Measurements from ENCODE around the gene XRCC5. TPM values are rescaled to one million over a fixed set of nuclear protein-coding genes. Genes with fewer than 3 reads are reported as not detected.
"Not testable (repeated sequence)": the region's sequence is repeated elsewhere in the genome, so short reads cannot be mapped to it uniquely, and the experiment has no call there.

XRCC5 gene
- total RNA-seq, 1 experiment from 2014 or later, result 224 TPM

DNA sequence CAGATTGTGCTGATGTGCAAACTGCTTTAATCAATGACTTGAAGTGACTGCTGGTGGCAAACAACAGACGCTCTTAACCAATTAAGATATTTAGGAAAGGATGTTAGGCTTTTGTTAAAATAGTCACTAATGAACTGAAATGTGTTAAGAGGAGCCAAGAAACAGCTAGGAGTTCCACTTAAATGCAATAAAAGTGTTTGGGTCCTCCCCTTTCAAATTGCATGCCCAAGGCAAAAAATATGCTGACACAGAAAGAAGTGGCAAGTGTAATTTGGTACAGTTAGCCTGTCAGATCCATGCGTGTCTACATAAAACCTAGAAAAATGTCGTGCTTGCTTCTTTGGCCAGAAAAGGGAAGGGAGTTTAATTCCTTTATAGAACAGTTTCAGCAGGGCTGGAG is 61.9 kb downstream of the XRCC5 start:
- no peak for DNase-seq (ENCODE audit: low read depth)
- in situ Hi-C loops (cut with HindIII; ENCODE audit: low pct_unique_long_range_greater_than_20kb, low sequenced_read_pairs), result no loop called here

DNA sequence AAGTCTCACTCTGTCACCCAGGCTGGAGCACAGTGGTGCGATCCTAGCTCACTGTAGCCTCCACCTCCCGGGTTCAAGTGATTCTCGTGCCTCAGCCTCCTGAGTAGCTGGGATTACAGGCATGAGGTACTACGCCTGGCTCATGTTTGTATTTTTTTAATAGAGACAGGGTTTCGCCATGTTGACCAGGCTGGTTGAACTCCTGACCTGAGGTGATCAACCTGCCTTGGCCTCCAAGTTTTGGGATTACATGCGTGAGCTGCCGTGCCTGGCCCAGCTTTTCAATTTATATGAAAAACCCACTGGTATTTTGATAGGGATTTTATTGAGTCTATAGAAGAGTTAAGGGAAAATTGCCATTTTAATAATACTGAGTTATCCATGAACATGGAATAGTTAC is 63.3 kb downstream of the XRCC5 start:
- in situ Hi-C loops (cut with HindIII; ENCODE audit: low pct_unique_long_range_greater_than_20kb, low sequenced_read_pairs), result no loop called here
- no peak for DNase-seq (ENCODE audit: low read depth)

DNA sequence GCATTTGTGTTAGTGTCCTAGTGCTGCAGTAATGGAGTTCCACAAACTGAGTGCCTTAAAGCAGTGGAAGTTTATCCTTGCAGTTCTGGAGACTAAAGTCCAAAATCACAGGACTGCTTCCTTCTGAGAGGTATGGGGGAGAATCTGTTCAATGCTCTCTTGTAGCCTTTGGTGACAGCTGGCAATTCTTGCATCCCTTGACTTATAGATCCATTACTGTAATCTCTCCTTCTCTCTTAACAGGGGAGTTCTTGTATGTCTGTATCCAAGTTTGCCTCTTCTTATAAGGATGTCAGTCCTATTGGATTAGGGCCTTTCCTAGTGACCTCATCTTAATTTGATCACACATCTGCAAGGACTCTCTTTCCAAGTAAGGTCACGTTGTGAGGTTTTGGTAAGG is 69.9 kb downstream of the XRCC5 start:
- in situ Hi-C loops (cut with HindIII; ENCODE audit: low pct_unique_long_range_greater_than_20kb, low sequenced_read_pairs), result no loop called here
- no peak for DNase-seq (ENCODE audit: low read depth)

DNA sequence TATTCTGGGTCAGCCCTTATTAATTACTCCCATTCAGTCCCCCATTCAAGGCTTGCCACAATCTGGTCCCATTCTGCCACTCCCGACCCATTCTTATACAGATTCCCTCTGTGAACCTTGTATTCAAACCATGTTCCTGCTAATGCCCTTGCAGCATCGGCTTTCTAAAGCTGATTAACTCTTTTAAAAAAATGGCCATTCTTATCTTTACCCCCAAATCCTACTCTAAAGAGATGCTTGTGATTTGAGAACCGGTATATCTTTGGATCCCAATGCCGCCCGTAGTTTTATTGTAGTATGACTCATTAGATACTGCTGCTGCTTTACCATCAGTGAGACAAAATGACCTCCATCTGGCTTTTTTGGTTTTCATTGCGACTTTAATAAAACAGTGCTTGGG is 72.2 kb downstream of the XRCC5 start:
- in situ Hi-C loops (cut with HindIII; ENCODE audit: low pct_unique_long_range_greater_than_20kb, low sequenced_read_pairs), result no loop called here
- DNase-seq (ENCODE audit: low read depth), result no peak

DNA sequence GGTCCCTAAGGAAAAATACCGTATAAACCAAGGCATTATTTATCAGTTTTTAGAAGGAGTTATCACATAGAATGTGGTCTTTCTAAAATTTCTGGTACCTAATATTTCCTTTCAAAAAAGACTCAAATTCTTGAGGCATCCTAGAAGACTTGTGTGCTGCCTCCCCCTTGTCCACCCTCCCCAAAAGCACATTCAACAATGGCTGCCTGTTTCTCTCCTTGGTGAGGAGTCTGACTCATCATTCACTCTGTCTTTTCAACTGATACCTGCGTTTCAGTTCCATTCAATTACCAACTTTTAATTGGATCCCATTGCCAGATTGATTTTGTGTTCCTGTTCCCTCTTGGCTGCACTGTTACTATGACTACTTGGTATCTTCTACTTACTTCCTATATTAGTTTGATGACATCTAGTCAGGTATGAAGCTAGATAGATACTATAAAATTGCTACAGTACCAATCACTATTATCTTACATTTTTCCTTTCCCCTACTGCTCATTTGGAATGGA is 72.9 kb downstream of the XRCC5 start:
- DNase-seq (ENCODE audit: low read depth), result no peak
- in situ Hi-C loops (cut with HindIII; ENCODE audit: low pct_unique_long_range_greater_than_20kb, low sequenced_read_pairs), result no loop called here

DNA sequence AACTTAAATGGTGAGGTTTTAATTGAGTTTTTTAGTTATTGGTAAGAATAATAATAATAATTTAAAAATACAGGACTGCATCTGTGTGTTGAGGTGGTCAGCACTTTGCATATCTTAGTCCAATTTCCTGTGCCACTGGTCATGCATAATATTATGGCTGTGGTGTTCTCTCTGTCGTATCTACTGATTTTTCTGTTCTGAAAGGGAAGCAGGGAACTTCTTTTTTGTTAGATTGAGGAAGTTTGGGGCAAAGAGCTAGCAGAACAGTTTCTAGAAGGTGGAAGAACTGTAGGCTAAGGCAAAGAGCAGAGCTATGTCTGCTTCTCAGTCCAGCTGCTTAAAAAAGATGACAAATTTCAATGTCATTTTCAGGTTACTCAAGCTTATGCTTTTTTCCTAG is 74.3 kb downstream of the XRCC5 start:
- DNase-seq (ENCODE audit: low read depth), result no peak
- in situ Hi-C loops (cut with HindIII; ENCODE audit: low pct_unique_long_range_greater_than_20kb, low sequenced_read_pairs), result no loop called here

DNA sequence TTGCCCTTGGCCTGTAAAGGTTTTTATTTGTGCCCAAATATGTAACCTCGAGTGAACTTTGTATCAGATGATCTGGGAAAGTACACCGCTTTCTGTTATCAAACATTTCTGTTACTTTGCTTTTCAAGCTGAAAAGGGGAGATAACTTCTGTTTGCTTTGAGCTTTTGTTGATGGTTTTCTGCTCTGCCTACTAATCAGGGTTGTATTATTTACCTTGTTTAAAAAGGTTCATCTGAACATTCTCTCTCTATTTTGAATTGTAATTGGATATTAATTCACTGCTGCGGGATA is 79.4 kb downstream of the XRCC5 start:
- DNase-seq (ENCODE audit: low read depth), result no peak
- in situ Hi-C loops (cut with HindIII; ENCODE audit: low pct_unique_long_range_greater_than_20kb, low sequenced_read_pairs), result no loop called here

DNA sequence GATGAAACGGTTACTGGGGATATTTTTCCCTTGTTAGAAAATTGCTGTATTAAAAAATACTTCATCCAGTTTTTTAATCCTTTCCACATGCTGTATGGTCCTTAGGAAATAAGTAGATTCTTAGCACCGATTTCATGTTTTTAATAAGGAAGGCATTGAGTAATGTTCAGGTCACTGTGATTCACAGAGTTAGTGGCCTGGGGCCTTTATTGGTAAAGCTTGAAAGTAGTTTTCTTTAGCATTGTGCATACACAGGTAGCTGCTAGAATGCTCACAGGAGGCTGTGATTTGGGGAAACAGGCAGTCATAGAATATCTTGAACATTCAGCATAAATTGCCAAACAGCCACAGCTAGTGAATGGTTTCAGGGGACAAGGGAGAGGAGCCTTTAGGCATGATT is 79.8 kb downstream of the XRCC5 start:
- DNase-seq (ENCODE audit: low read depth), result no peak
- in situ Hi-C loops (cut with HindIII; ENCODE audit: low pct_unique_long_range_greater_than_20kb, low sequenced_read_pairs), result no loop called here

DNA sequence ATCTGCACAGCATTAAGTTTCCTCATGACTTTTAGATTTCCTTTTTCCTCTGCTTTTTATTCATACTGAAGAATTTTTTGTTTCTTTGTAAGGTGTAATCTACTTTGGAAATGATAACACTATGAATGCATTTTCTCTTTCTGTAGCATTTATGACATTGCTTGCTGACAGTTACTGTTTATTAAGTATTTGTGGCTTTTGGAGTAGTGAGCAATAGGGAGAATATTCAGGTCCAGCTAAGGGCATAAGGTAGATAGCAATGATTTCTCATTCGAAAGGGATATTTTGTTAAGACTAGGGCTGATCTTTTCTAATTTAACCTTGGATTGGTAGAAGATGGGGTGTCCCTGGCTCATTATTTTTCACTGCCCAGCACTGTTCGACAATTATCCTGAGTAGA is 80.3 kb downstream of the XRCC5 start:
- DNase-seq (ENCODE audit: low read depth), result no peak
- in situ Hi-C loops (cut with HindIII; ENCODE audit: low pct_unique_long_range_greater_than_20kb, low sequenced_read_pairs), result no loop called here

DNA sequence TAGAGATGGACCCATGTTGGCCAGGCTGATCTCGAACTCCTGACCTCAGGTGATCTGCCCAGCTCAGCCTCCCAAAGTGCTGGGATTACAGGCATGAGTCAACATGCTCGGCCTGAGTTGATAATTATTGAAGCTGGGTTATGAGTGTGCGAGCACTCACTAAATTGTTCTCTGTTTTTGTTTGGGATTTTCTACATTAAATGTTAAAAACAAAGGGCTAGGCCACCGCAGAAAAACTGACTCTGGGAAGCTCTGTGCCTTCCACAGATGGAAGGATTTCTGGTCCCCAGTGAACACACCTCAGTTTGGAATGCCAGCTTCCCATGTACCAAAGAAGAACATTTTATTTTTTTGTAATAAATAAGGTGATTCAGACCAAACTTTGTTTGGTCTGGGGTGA is 83.0 kb downstream of the XRCC5 start:
- DNase-seq (ENCODE audit: low read depth), result no peak
- in situ Hi-C loops (cut with HindIII; ENCODE audit: low pct_unique_long_range_greater_than_20kb, low sequenced_read_pairs), result no loop called here

DNA sequence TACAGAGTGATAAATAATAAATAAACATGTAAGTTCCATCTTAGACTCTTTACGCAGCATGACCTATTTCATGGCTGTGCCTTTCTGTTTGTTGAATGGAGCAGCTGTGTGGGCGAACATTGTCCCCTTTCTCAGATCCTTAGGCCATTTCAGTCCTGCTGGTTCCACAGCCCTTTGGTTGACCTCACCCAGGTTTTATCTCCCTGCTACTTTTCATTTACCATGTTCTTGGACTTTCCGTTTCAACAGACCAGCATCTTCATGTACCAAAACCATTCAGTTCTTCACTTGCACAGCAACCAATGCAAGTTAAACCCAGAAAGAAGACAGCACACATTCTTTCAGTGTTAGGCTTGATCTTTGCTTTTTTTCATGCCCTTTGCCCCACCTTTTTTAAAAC is 83.8 kb downstream of the XRCC5 start:
- in situ Hi-C loops (cut with HindIII; ENCODE audit: low pct_unique_long_range_greater_than_20kb, low sequenced_read_pairs), result no loop called here
- DNase-seq (ENCODE audit: low read depth), result no peak

DNA sequence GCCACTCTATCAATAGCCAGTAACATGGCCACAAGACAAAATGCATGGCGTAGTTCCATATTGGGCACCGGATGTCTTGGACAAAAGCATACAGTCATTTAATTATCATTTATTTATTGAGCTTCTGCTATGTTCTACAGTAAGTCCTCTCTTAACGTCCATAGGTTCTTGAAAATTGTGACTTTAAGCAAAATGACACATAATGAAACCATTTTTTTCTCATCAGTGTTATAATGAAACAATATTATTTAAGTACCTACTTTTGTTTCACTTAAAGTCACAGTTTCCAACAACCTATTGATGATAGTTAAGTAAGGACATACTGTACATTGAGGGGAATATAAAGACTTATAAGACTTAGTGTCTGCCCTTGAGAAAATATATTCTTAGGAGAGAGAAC is 84.9 kb downstream of the XRCC5 start:
- in situ Hi-C loops (cut with HindIII; ENCODE audit: low pct_unique_long_range_greater_than_20kb, low sequenced_read_pairs), result no loop called here
- no peak for DNase-seq (ENCODE audit: low read depth)

DNA sequence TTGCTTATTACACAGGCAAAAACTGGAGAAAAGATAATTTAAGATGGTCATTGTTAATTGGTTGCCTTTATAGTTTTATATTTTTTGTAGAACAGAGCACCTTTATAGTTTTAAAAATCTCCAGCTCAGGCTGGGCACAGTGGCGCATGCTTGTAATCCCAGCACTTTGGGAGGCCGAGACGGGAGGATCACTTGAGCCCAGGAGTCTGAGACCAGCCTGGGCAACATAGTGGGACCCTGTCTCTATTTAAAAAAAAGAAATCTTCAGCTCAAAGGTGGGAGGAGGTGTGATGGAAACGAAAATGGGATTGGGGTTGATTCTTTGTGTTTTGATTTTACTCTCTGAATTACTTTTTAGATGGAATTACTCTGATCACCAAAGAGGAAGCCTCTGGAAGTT is 85.4 kb downstream of the XRCC5 start:
- no peak for DNase-seq (ENCODE audit: low read depth)
- in situ Hi-C loops (cut with HindIII; ENCODE audit: low pct_unique_long_range_greater_than_20kb, low sequenced_read_pairs), result no loop called here

DNA sequence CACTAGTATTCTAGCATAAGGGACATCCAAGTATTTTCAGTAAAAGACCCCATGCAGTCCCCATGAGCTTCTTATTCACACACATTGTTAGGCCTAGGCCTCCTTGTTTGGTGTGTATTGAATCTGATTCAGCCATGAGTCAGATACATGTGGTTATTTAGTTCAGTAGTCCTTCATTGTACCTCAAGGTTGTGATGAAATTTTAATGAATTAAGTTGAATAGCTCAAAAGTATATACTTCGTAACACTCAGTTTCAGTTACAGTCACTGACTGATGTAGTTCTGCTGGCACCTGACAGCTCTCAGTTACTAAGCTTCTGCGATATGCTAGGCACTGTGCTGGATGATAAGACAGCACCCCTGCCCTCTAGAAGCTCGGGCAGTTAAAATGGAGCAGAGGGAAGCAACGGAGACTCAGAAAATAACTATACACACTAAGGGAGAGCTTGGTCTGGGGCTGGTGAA is 86.4 kb downstream of the XRCC5 start:
- in situ Hi-C loops (cut with HindIII; ENCODE audit: low pct_unique_long_range_greater_than_20kb, low sequenced_read_pairs), result no loop called here
- peak; percentile 37 for DNase-seq (ENCODE audit: low read depth)

DNA sequence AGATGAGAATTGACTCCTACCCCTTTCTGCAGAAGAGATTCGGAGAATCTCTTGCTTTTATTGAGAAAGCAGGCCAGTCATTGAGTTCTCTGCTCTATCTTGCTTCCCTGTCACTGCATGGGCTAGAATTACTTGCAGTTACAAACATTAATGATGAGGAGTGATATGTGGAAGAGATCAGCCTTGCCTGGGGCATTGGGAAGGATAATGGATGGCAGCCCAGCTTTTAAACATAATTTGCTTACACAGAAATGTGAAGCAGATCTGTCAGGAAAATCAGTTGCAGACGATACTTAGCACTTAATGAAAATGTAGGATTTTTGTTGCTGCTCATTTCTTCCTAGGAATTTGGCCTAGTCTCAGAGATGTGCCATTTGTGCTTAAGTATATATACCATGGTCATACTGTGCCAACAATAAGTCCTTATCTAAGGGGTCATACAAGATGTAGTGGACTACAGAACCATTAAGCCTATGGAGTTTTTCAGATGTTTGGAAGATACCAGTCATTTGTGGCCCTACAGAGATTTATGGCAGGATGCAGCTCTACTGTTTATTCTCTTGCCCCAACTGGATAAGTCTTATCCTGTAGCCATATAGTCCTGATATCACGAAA is 92.7 kb downstream of the XRCC5 start:
- no peak for DNase-seq (ENCODE audit: low read depth)
- in situ Hi-C loops (cut with HindIII; ENCODE audit: low pct_unique_long_range_greater_than_20kb, low sequenced_read_pairs), result no loop called here

DNA sequence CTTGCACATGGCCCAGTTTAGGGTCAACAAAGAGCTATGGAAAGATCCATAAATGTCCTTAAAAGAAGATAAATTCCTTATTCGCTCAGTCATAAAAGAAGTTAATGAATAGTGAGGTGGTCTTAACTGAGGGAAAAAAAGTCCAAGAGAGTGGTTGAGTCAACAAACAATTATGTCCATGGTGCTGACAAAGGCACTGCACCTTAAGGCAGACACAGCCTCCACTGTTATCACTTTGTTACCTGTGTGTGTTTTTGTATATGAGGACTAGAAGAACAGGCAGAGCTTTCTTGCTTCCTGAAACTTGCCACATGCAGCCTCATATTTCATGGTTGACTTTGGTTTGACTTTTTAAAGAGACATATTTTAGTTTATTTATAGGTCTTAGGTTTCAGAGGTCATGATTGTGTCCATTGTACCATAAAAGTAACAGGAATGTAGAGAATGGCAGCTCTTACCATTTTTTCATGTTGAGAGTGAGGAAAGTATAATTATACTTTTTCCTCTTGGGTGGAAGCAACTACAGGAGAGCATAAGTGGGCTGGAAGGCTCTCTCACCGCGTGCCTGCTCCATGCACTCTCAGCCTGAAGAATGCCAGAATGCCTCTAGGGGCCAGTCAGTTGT is 93.6 kb downstream of the XRCC5 start:
- peak; percentile 41 for DNase-seq (ENCODE audit: low read depth)
- in situ Hi-C loops (cut with HindIII; ENCODE audit: low pct_unique_long_range_greater_than_20kb, low sequenced_read_pairs), result no loop called here

DNA sequence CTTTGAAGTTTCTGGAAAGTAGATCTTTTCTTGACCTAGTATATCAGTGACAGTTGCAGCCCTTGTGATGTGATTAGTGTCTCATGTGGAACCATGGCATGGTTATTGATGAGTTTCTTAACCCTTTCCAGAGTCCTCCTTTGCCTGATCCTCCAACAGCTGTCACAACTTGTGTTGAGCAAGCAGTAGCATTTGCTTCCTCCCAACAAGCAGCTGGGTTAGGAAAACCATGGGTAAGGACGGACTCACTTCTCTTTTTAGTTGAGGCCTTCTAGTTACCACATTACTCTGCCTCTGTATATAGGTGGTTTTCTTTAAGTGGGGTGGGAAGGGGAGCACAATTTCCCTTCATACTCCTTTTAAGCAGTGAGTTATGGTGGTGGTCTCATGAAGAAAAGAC is 96.3 kb downstream of the XRCC5 start:
- in situ Hi-C loops (cut with HindIII; ENCODE audit: low pct_unique_long_range_greater_than_20kb, low sequenced_read_pairs), result no loop called here

DNA sequence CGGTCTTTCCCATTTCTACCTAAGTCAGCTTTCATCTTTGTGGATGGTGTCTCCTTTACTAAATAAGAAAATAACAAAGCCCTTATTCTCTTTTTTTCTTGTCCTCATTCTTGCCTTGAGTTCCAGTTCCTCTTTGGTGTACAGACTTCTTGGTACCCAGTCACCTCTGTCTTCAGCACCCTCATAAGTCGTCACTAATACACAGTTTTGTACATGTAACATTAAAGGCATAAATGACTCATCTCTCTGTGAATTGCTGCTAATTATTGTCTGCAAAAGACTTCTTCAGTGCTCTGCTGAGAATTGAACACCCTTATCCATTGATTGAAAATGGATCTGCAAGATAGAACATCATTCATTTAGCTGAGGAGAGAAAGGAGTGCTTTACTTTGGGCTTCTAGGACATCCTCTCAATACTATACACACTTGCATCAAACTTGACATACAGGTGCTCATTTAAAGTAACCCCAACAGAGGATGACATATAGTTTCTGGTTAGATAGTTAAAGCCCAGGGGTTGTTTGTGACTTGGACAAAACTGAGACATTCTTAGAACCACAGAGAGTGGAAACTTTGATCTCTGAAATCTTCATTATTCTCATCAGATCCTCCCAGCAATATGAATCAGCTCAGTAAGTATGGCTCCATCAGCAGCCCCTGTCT is 97.0 kb downstream of the XRCC5 start:
- in situ Hi-C loops (cut with HindIII; ENCODE audit: low pct_unique_long_range_greater_than_20kb, low sequenced_read_pairs), result no loop called here
- DNase-seq (ENCODE audit: low read depth), result no peak

More for the DNA sequence above, 96.3 kb downstream of the XRCC5 start:
- no peak for DNase-seq (ENCODE audit: low read depth)

DNA sequence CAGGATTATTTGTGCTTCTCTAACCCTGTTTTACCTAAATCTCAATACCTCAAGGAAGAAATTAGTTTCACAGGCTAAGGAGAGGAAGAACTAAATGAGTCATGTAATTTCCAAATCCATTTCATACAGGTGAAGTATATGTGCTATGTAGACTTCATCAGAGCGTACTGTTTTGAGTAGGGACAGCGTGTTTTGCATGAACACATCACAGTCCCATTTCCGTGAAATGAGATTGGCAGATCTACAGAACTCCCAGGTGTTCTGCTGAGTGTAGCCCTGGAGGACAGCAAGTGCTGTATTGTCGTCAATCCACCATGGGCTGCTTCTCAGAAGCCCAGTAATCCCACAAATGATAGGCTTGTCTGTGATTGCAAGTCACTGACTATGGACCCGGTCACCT is 97.7 kb downstream of the XRCC5 start:
- in situ Hi-C loops (cut with HindIII; ENCODE audit: low pct_unique_long_range_greater_than_20kb, low sequenced_read_pairs), result no loop called here

DNA sequence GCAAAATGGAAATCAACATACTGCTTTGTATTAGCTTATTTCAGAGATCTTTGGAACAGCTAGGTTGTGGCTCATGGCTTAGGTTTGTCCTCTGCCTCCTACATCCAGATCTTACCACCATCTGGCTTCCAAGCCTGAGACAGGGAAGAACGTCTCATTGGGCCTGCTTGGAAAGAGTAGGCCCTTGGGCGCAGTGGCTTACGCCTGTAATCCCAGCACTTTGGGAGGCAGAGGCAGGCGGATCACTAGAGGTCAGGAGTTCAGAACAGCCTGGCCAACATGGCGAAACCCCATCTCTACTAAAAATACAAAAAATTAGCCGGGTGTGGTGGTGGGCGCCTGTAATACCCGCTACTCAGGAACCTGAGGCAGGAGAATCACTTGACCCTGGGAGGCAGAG is 99.5 kb downstream of the XRCC5 start:
- in situ Hi-C loops (cut with HindIII; ENCODE audit: low pct_unique_long_range_greater_than_20kb, low sequenced_read_pairs); DNase-seq (ENCODE audit: low read depth): not testable (repeated sequence)

More for the DNA sequence above, 97.7 kb downstream of the XRCC5 start:
- DNase-seq (ENCODE audit: low read depth), result no peak

All from Caki2 (cell line).